ENCODE measurements around the gene CPXM2.

- TF ChIP-seq CTCF (conservative IDR thresholded peaks at IDR 0.05; ENCODE audit: low read depth, low read length) (no peak), EZH2phosphoT487 (IDR thresholded peaks at IDR 0.05; ENCODE audit: borderline replicate concordance, low read length) (no peak), EZH2 (IDR thresholded peaks at IDR 0.05; ENCODE audit: low read length, unreplicated experiment) (no peak)
Observed at GRCh38 chr10:123744224-123744536, 147.4 kb downstream of the CPXM2 start.
